ENCODE measurements around the gene BROX. TPM values are rescaled to one million over a fixed set of nuclear protein-coding genes. Genes with fewer than 3 reads are reported as not detected.
"Not testable (repeated sequence)": the region's sequence is repeated elsewhere in the genome, so short reads cannot be mapped to it uniquely, and the experiment has no call there.

The BROX gene
- total RNA-seq, 1 experiment from 2014 or later = 44.9 TPM

- Histone ChIP-seq H3K9me2 (ENCODE audit: insufficient read depth) (no peaks in the 10 kb centered on the region), H3K27me3 (ENCODE audit: insufficient read depth, low read length) (no peaks in the 10 kb centered on the region), H4K20me1 (ENCODE audit: insufficient read depth) (no peaks in the 10 kb centered on the region), H3K9me3 (ENCODE audit: control insufficient read depth in 1 of 2, insufficient read depth in 1 of 2, low read depth in 1 of 2, low read length in 2 of 2) (no peaks in the 10 kb centered on the region), H2AFZ (ENCODE audit: low read depth, low read length, poor library complexity, severe bottlenecking) (no peak overlapping the region), H3K27ac (ENCODE audit: low read depth, low read length) (no peak overlapping the region), H3K4me1 (ENCODE audit: control insufficient read depth in 1 of 2, insufficient read depth in 2 of 2, low read length in 2 of 2) (no peaks in the 10 kb centered on the region), H3K4me3 (replicated peaks in 1 of 2; ENCODE audit: low read depth in 1 of 2, low read length in 2 of 2) (no peak overlapping the region), H3K4me2 (ENCODE audit: low read length) (no peak overlapping the region), H3K36me3 (ENCODE audit: control insufficient read depth in 1 of 2, insufficient read depth in 2 of 2, low read length in 2 of 2) (peaks cover 45 to 49% of the 10 kb centered on the region in 2 experiments), H3K79me2 (ENCODE audit: insufficient read depth, low read length) (no peaks in the 10 kb centered on the region), H3K9ac (ENCODE audit: low read length) (no peak overlapping the region)
- CTCF ChIA-PET = interaction anchor here (0.6 kb wide), 1 partner anchor 32 kb away, joined by 3 read pairs; no protein-coding TSS in a partner anchor
- intact Hi-C loops (cut with micrococcal nuclease) = no loop called here
- RAD21 ChIA-PET (ENCODE audit: low non-redundant PET in 1 of 2, low total read pairs in 2 of 2, uncharacterized antibody in 2 of 2, unreplicated experiment in 2 of 2) = no interaction called here
- POLR2A ChIA-PET = no interaction called here
- no peak for TF ChIP-seq POLR2A (IDR thresholded peaks at IDR 0.05; ENCODE audit: borderline replicate concordance, extremely low read depth, insufficient read depth, insufficient read length)
- no peak for TF ChIP-seq SIN3A (IDR thresholded peaks at IDR 0.05; ENCODE audit: low read depth)
- no peak for TF ChIP-seq EGR1 (IDR thresholded peaks at IDR 0.05; ENCODE audit: low read depth)
- no peak for TF ChIP-seq EZH2phosphoT487 (IDR thresholded peaks at IDR 0.05; ENCODE audit: borderline replicate concordance)
- no peak for TF ChIP-seq FOSL1 (IDR thresholded peaks at IDR 0.05; ENCODE audit: low read depth)
- no peak for TF ChIP-seq TCF7L2 (IDR thresholded peaks at IDR 0.05; ENCODE audit: borderline replicate concordance, extremely low read depth, insufficient read depth, insufficient read length)
- TF ChIP-seq ELF1 (IDR thresholded peaks at IDR 0.05; ENCODE audit: borderline replicate concordance, low read depth) = no peak
- TF ChIP-seq CBX3 (IDR thresholded peaks at IDR 0.05; ENCODE audit: low read depth) = no peak
- TF ChIP-seq REST (IDR thresholded peaks at IDR 0.05; ENCODE audit: low read depth) = no peak
- no peak for TF ChIP-seq EZH2 (IDR thresholded peaks at IDR 0.05)
- TF ChIP-seq CTCF (IDR thresholded peaks at IDR 0.05 in 2 of 3, conservative IDR thresholded peaks at IDR 0.05 in 1 of 3; ENCODE audit: borderline replicate concordance in 1 of 3, insufficient read depth in 1 of 3, low read depth in 2 of 3, low read length in 2 of 3) = no peak
- no peak for TF ChIP-seq ZFX (IDR thresholded peaks at IDR 0.05)
- TF ChIP-seq JUND (IDR thresholded peaks at IDR 0.05) = no peak
- TF ChIP-seq YY1 (IDR thresholded peaks at IDR 0.05; ENCODE audit: extremely low read depth, insufficient replicate concordance, low read depth, low read length) = no peak
- TF ChIP-seq SRF (IDR thresholded peaks at IDR 0.05; ENCODE audit: low read depth) = no peak
- TF ChIP-seq SP1 (IDR thresholded peaks at IDR 0.05; ENCODE audit: low read depth) = no peak
- TF ChIP-seq POLR2AphosphoS5 (IDR thresholded peaks at IDR 0.05; ENCODE audit: low read depth, low read length) = no peak
- BruUV-seq (replicated peaks) = no TSS peak
- DNase-seq (ENCODE audit: low read depth, low spot score) = no peak
- ATAC-seq = no peak
Measured at GRCh38 chr1:222665964-222666363, 46.4 kb upstream of the BROX start.

- H3K79me2 ChIP-seq (ENCODE audit: insufficient read depth, low read length); H3K9ac ChIP-seq (ENCODE audit: low read length); H3K27me3 ChIP-seq (ENCODE audit: insufficient read depth, low read length); CTCF ChIA-PET; H4K20me1 ChIP-seq (ENCODE audit: insufficient read depth); ATAC-seq; H3K4me3 ChIP-seq (replicated peaks in 1 of 2; ENCODE audit: low read depth in 1 of 2, low read length in 2 of 2); H2AFZ ChIP-seq (ENCODE audit: low read depth, low read length, poor library complexity, severe bottlenecking); RAD21 ChIA-PET (ENCODE audit: low non-redundant PET in 1 of 2, low total read pairs in 2 of 2, uncharacterized antibody in 2 of 2, unreplicated experiment in 2 of 2); BruUV-seq (replicated peaks); POLR2A ChIA-PET; intact Hi-C loops (cut with micrococcal nuclease); DNase-seq (ENCODE audit: low read depth, low spot score); H3K4me2 ChIP-seq (ENCODE audit: low read length); H3K4me1 ChIP-seq (ENCODE audit: control insufficient read depth in 1 of 2, insufficient read depth in 2 of 2, low read length in 2 of 2); H3K9me3 ChIP-seq (ENCODE audit: control insufficient read depth in 1 of 2, insufficient read depth in 1 of 2, low read depth in 1 of 2, low read length in 2 of 2); H3K27ac ChIP-seq (ENCODE audit: low read depth, low read length); H3K9me2 ChIP-seq (ENCODE audit: insufficient read depth): not testable (repeated sequence)
- H3K36me3 ChIP-seq (ENCODE audit: control insufficient read depth in 1 of 2, insufficient read depth in 2 of 2, low read length in 2 of 2) = peaks cover 30 to 35% of the 10 kb centered on the region in 2 experiments; a peak in 3 of 4 replicates
Measured at GRCh38 chr1:222668184-222668583, 44.2 kb upstream of the BROX start.

Measured in HCT116 (cell line).